ENCODE measurements around the gene PKDREJ. TPM values are rescaled to one million over a fixed set of nuclear protein-coding genes. Genes with fewer than 3 reads are reported as not detected.

PKDREJ gene
- total and polyA plus RNA-seq, 8 donors: 0.05 to 0.76 (median 0.62) TPM; not detected in 1

DNA sequence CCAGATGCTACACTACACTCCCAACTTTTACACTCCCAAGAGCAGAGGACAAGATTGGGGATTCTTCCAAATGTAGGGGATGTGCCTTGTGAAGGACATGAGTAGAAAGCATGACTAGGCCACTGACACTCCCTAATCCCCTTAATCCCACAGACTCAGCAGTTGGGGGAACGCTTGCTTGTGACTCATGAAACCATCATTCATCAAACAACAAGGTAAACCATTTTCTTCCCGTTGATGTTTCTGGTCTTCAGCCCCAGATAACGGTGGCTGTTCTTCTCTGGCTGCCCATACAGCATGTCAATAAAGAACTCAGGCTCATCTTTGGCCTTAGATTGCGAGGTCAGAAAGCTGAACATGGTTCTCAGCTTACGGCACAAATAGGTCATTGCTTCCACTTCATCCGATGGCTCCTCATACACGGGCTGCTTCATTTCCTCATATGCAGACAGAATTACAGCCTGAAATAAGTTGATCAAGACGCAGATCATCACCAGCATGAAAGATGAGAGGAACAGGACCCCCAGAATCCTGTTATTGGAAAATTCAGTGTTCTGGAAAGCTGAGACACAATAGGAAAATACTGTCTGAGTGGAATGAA is 6.7 kb downstream of the PKDREJ start:
- ATAC-seq: no peak
- H3K4me1 ChIP-seq: peaks cover 0 to 15% of the 10 kb centered on the region in 2 donors
- intact Hi-C loops (cut with DNase I): no loop called here
- no peaks in the 10 kb centered on the region for H3K9me3 ChIP-seq
- H3K36me3 ChIP-seq: no peaks in the 10 kb centered on the region
- H3K27ac ChIP-seq: no peak overlapping the region
- TF ChIP-seq, protein P1, sequence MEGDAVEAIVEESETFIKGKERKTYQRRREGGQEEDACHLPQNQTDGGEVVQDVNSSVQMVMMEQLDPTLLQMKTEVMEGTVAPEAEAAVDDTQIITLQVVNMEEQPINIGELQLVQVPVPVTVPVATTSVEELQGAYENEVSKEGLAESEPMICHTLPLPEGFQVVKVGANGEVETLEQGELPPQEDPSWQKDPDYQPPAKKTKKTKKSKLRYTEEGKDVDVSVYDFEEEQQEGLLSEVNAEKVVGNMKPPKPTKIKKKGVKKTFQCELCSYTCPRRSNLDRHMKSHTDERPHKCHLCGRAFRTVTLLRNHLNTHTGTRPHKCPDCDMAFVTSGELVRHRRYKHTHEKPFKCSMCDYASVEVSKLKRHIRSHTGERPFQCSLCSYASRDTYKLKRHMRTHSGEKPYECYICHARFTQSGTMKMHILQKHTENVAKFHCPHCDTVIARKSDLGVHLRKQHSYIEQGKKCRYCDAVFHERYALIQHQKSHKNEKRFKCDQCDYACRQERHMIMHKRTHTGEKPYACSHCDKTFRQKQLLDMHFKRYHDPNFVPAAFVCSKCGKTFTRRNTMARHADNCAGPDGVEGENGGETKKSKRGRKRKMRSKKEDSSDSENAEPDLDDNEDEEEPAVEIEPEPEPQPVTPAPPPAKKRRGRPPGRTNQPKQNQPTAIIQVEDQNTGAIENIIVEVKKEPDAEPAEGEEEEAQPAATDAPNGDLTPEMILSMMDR (IDR thresholded peaks at IDR 0.05): no peak
- DNase-seq: no peak
- H3K4me3 ChIP-seq: no peak overlapping the region
- peaks cover 0 to 6% of the 10 kb centered on the region in 2 donors for H3K27me3 ChIP-seq

DNA sequence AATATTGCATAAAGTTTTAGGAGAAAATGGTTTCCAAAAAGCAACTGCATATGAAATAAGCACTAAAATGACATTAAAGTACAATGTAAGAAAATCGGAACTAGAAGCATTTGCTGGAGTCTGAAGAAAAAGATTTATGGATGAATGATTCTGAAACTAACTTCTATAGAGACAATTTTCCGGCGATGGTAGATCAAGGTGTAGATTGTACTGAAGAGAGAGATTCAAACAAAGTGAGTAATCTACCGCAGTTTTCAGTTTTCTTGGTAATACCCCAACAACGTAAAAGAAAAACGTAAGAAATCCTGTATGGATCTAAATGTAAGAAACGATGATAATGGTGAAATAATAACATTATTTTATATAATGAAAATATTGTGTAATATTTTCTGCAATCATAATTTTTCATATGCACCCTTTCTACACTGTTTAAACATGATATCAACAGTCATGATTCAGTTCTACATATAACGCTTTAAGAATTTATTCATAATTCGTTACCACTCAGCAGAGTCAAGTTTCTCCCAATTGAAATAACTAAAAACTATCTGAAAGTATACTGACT is 11.2 kb downstream of the PKDREJ start:
- Histone ChIP-seq H3K9me3 (no peaks in the 10 kb centered on the region), H3K27me3 (no peaks in the 10 kb centered on the region), H3K4me3 (no peak overlapping the region), H3K27ac (no peak overlapping the region), H3K36me3 (no peaks in the 10 kb centered on the region), H3K4me1 (peaks cover 6 to 19% of the 10 kb centered on the region in 2 donors)
- ATAC-seq (no peak), DNase-seq (no peak)
- TF ChIP-seq, protein P1 (IDR thresholded peaks at IDR 0.05): no peak
- intact Hi-C loops (cut with DNase I): no loop called here

DNA sequence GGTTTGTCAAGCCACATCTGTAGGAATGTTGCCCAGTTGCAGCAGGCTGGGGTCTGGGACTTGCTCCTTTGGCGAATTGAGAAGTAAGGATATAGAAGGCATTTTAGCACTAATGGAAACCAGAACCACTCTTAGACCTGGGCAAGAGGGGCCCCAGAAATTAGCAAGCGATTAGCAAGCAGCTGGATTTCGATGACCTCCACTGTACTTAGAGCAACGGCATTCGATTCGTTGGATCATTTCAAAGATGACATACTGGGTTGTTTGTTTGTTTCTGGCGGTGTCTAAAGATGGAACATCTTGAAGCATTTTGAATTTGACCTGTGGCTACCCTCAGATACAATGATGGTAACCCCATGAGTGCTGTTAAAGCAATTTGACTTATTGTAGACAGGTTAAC is 11.9 kb downstream of the PKDREJ start:
- Histone ChIP-seq H3K4me1 (peaks cover 6 to 19% of the 10 kb centered on the region in 2 donors), H3K36me3 (no peaks in the 10 kb centered on the region), H3K9me3 (no peaks in the 10 kb centered on the region), H3K27ac (peak overlapping the region in 1 of 2 donors; percentile 91), H3K27me3 (no peaks in the 10 kb centered on the region), H3K4me3 (peak overlapping the region; percentile 71 to 75)
- TF ChIP-seq, protein P1 (IDR thresholded peaks at IDR 0.05): no peak
- ATAC-seq (no peak), DNase-seq (no peak)
- intact Hi-C loops (cut with DNase I): no loop called here

DNA sequence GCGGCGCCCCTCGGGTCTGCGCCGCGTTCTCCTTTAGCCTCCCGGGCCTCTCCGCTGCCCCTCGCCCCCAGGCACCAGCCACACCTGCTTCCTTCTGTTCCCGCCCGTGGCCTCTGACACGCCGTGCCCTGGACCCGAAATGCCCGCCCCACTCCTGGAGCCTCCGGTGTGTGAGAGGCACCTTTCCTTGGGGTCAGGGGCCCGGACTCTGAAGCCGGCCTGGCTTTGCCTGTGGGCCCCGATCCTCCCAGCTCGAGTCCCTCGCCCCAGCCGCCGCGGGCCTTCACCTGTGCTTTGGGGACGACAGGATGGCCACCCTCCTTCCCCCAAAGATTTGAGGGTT is 12.4 kb downstream of the PKDREJ start:
- Histone ChIP-seq H3K4me1 (peaks cover 6 to 19% of the 10 kb centered on the region in 2 donors), H3K36me3 (no peaks in the 10 kb centered on the region), H3K4me3 (peak overlapping the region; percentile 71 to 75), H3K27ac (peak overlapping the region; percentile 83 to 91), H3K27me3 (no peaks in the 10 kb centered on the region), H3K9me3 (no peaks in the 10 kb centered on the region)
- DNase-seq (peak in 1 of 4 donors; percentile 81), ATAC-seq (peak; percentile 12)
- TF ChIP-seq, protein P1 (IDR thresholded peaks at IDR 0.05): no peak
- intact Hi-C loops (cut with DNase I): no loop called here

DNA sequence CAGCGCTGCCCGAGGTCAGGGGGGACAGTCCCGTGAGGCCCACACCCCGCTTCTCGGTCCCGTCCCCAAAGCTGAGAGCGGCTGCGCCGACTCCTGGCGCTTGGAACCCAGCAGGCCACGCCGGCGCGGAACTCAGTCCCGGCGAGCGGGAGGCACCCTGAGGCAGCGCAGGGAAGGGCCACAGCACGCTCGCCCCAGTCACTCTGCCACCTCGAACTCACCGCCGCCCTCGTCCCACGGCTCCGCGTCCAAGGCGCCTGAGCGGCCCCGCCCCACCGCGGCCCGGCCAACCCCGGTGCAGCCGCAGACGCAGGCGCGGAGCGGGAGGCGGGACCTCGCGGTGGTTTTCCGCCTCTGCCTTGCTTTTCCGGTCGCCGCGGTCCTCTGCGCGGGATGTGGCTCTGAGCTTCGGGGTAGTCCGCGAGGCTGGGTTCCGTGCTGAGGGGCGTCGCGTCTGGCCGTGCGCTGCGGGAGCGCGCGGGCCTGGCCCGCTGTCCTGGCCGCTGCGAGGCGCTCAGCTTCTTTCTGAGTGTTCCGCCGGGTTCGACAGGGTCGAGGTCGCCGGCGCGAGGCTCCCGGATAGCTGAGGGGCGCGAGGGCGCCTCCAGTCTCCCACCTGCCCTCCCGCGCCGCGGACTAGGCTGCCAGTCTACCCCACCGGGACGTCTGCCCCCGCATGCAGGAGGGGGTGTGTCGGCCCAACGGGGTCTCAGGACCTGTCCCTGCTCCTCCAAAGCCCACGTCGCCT is 12.9 kb downstream of the PKDREJ start, which contains the start of gene CDPF1:
Gene CDPF1, minus strand, starts transcription at position 259 of the 748 bp plus-strand sequence. CDS start 2,009 bp downstream, outside the sequence.
- intact Hi-C loops (cut with DNase I): no loop called here
- Histone ChIP-seq H3K27ac (peak within 1 kb of the TSS; percentile 83 to 91), H3K4me1 (peaks cover 6 to 19% of the 10 kb centered on the region in 2 donors), H3K36me3 (peaks cover 0 to 3% of the 10 kb centered on the region in 2 donors), H3K9me3 (no peaks in the 10 kb centered on the region), H3K27me3 (no peaks in the 10 kb centered on the region), H3K4me3 (peak within 1 kb of the TSS; percentile 71 to 75)
- DNase-seq (peak; percentile 76 to 100 (median 91)), ATAC-seq (peak; percentile 99)
- TF ChIP-seq, protein P1 (IDR thresholded peaks at IDR 0.05): no peak

Data from left lung (tissue), 10 donors.